Upper lobe of left lung (tissue), 4 donors: Measurements from ENCODE around the gene FGGY.

Experiments used
- CTCF ChIP-seq, 6 experiments: fragments of 450-650 bp in 4 of 6; fragments of 200-600 bp in 2 of 6; sonication (generic) in 2 of 6; IDR thresholded peaks; one replicate each; pipeline ENCODE4 v1.5.1; 2016 to 2019; ENCODE audit warnings: antibody characterized with exemption in 6 of 6
- EP300 ChIP-seq, 4 donors: sonication (generic); formaldehyde crosslinking; IDR thresholded peaks; one replicate each; pipeline ENCODE4 v1.5.1; 2017; ENCODE audit warnings: antibody characterized with exemption in 4 of 4, control low read depth in 2 of 4
- POLR2AphosphoS5 ChIP-seq, 2 donors: sonication (generic); formaldehyde crosslinking; IDR thresholded peaks; one replicate each; pipeline ENCODE4 v1.5.1; 2017; ENCODE audit warnings: antibody characterized with exemption in 2 of 2

DNA sequence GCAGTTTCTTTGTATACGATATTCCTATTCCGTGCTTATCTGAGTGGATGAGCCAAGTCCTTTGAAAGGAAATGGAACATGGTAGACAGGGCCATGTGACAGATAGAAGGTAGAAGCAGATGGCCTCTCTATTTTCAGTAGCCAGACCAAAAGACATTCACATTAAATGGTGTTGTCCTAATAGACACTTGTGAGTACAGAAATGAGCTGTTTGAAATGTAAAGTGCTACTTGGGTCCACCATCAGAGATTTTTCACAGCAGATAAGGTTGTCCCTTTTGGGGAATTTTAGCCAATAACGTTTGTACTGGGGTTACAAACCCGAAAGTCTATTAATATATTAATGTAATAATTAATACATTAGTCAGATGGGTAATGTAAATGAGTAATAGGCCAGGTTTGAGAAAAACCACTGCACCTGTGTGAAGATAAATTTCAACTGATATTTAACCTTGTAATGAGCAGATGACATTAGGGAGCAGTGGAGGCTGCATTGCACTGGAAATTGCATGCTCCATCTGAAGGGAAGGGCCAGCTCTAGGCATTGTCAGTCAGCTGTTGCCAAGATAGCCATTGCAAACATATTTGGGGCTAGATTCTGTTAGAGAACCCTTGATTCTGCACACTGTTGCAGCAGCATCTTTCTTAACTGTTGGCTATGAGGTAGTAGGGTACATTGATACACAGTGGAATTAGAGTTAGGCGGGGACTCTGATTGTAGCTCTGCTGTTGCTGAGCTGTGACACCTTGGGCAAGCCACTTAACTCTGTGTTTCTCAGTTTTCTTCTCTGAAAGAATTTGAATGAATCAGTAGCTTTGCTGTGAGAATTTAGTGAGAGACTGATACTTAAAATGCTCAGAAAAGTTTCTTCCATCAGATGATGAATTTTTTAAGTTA is 43.8 kb downstream of the FGGY start:
- no peak for TF ChIP-seq POLR2AphosphoS5 (IDR thresholded peaks at IDR 0.05)
- TF ChIP-seq EP300 (IDR thresholded peaks at IDR 0.05): no peak
- no peak for TF ChIP-seq CTCF (IDR thresholded peaks at IDR 0.05)
